ENCODE results near the gene WNT3. TPM values are rescaled to one million over a fixed set of nuclear protein-coding genes. Genes with fewer than 3 reads are reported as not detected.
A peak's percentile ranks its signal among the peaks of the same experiment; 100 is the strongest.

The WNT3 gene
- total RNA-seq, 2 donors from 2014 or later = 0.20 to 0.29 TPM

- ATAC-seq (peak in 1 of 2 donors; percentile 70), DNase-seq (ENCODE audit: low spot score) (no peak)
- Mint-ChIP-seq H3K27ac (no peak overlapping the region), H3K4me3 (no peak overlapping the region), H3K27me3 (peaks cover 2 to 6% of the 10 kb centered on the region in 2 donors), H3K4me1 (ENCODE audit: low read depth in 2 of 2) (peaks cover 0 to 3% of the 10 kb centered on the region in 2 donors), H3K36me3 (no peaks in the 10 kb centered on the region), H3K9me3 (no peaks in the 10 kb centered on the region)
These were observed 36.1 kb downstream of the WNT3 start for GRCh38 chr17:46782250-46782953.

GRCh38 chr17:46780003-46780373 lies 38.5 kb downstream of the WNT3 start:
- Mint-ChIP-seq H3K27ac (no peak overlapping the region), H3K4me3 (no peak overlapping the region), H3K36me3 (no peaks in the 10 kb centered on the region), H3K9me3 (no peaks in the 10 kb centered on the region), H3K4me1 (ENCODE audit: low read depth in 2 of 2) (peaks cover 0 to 3% of the 10 kb centered on the region in 2 donors), H3K27me3 (peaks cover 2 to 6% of the 10 kb centered on the region in 2 donors)
- DNase-seq (ENCODE audit: low spot score) (no peak), ATAC-seq (no peak)

GRCh38 chr17:46777943-46778915 lies 40.3 kb downstream of the WNT3 start:
- Mint-ChIP-seq H3K36me3 (no peaks in the 10 kb centered on the region), H3K9me3 (no peaks in the 10 kb centered on the region), H3K4me1 (ENCODE audit: low read depth in 2 of 2) (peaks cover 5 to 8% of the 10 kb centered on the region in 2 donors), H3K27me3 (peaks cover 2 to 6% of the 10 kb centered on the region in 2 donors), H3K4me3 (no peak overlapping the region), H3K27ac (no peak overlapping the region)
- no peak for DNase-seq (ENCODE audit: low spot score)
- no peak for ATAC-seq

GRCh38 chr17:46776298-46777005 lies 42.0 kb downstream of the WNT3 start:
- no peak overlapping the region for H3K27ac Mint-ChIP-seq
- no peaks in the 10 kb centered on the region for H3K9me3 Mint-ChIP-seq
- DNase-seq (ENCODE audit: low spot score) = no peak
- ATAC-seq = no peak
- no peak overlapping the region for H3K4me3 Mint-ChIP-seq
- H3K27me3 Mint-ChIP-seq = peaks cover 2 to 6% of the 10 kb centered on the region in 2 donors
- H3K36me3 Mint-ChIP-seq = no peaks in the 10 kb centered on the region
- H3K4me1 Mint-ChIP-seq (ENCODE audit: low read depth in 2 of 2) = peaks cover 12% of the 10 kb centered on the region in 2 donors

- no peak overlapping the region for H3K27ac Mint-ChIP-seq
- H3K36me3 Mint-ChIP-seq = no peaks in the 10 kb centered on the region
- H3K4me3 Mint-ChIP-seq = no peak overlapping the region
These were observed 44.3 kb downstream of the WNT3 start for GRCh38 chr17:46774108-46774737.

GRCh38 chr17:46773676-46774075 lies 44.8 kb downstream of the WNT3 start:
- H3K4me1 Mint-ChIP-seq (ENCODE audit: low read depth in 2 of 2) = peaks cover 12 to 14% of the 10 kb centered on the region in 2 donors
- H3K4me3 Mint-ChIP-seq = no peak overlapping the region
- no peak for ATAC-seq
- H3K27ac Mint-ChIP-seq = no peak overlapping the region
- H3K9me3 Mint-ChIP-seq = no peaks in the 10 kb centered on the region
- H3K36me3 Mint-ChIP-seq = no peaks in the 10 kb centered on the region
- DNase-seq (ENCODE audit: low spot score) = no peak
- H3K27me3 Mint-ChIP-seq = peaks cover 2 to 4% of the 10 kb centered on the region in 2 donors

More at GRCh38 chr17:46774108-46774737, 44.3 kb downstream of the WNT3 start:
- Mint-ChIP-seq H3K4me1 (ENCODE audit: low read depth in 2 of 2) (peaks cover 12 to 14% of the 10 kb centered on the region in 2 donors), H3K9me3 (no peaks in the 10 kb centered on the region), H3K27me3 (peaks cover 2 to 6% of the 10 kb centered on the region in 2 donors)
- ATAC-seq (no peak), DNase-seq (ENCODE audit: low spot score) (no peak)

GRCh38 chr17:46773221-46773605 lies 45.3 kb downstream of the WNT3 start:
- no peaks in the 10 kb centered on the region for H3K36me3 Mint-ChIP-seq
- H3K27ac Mint-ChIP-seq = peak overlapping the region in 1 of 2 donors; percentile 57
- ATAC-seq = peak; percentile 51 to 74
- no peaks in the 10 kb centered on the region for H3K9me3 Mint-ChIP-seq
- peaks cover 12 to 14% of the 10 kb centered on the region in 2 donors for H3K4me1 Mint-ChIP-seq (ENCODE audit: low read depth in 2 of 2)
- H3K4me3 Mint-ChIP-seq = peak overlapping the region; percentile 60
- H3K27me3 Mint-ChIP-seq = peaks cover 0 to 2% of the 10 kb centered on the region in 2 donors
- DNase-seq (ENCODE audit: low spot score) = peak; percentile 78

GRCh38 chr17:46772475-46773220 lies 45.8 kb downstream of the WNT3 start:
- no peak for DNase-seq (ENCODE audit: low spot score)
- Mint-ChIP-seq H3K4me1 (ENCODE audit: low read depth in 2 of 2) (peaks cover 12 to 14% of the 10 kb centered on the region in 2 donors), H3K36me3 (no peaks in the 10 kb centered on the region), H3K27ac (peak overlapping the region in 1 of 2 donors; percentile 57), H3K4me3 (peak overlapping the region; percentile 60), H3K9me3 (no peaks in the 10 kb centered on the region), H3K27me3 (peaks cover 0 to under 1% of the 10 kb centered on the region in 2 donors)
- no peak for ATAC-seq

GRCh38 chr17:46771561-46772474 lies 46.7 kb downstream of the WNT3 start:
- ATAC-seq (peak; percentile 61 to 75), DNase-seq (ENCODE audit: low spot score) (peak; percentile 74)
- peaks cover 12 to 17% of the 10 kb centered on the region in 2 donors for H3K4me1 Mint-ChIP-seq (ENCODE audit: low read depth in 2 of 2)
- no peaks in the 10 kb centered on the region for H3K9me3 Mint-ChIP-seq
- H3K4me3 Mint-ChIP-seq = peak overlapping the region; percentile 60
- no peak overlapping the region for H3K27ac Mint-ChIP-seq
- no peaks in the 10 kb centered on the region for H3K36me3 Mint-ChIP-seq
- H3K27me3 Mint-ChIP-seq = no peaks in the 10 kb centered on the region

- peaks cover 12 to 17% of the 10 kb centered on the region in 2 donors for H3K4me1 Mint-ChIP-seq (ENCODE audit: low read depth in 2 of 2)
- peak; percentile 61 to 67 for ATAC-seq
- no peak for DNase-seq (ENCODE audit: low spot score)
- no peak overlapping the region for H3K27ac Mint-ChIP-seq
- peak overlapping the region; percentile 62 for H3K4me3 Mint-ChIP-seq
- H3K27me3 Mint-ChIP-seq = no peaks in the 10 kb centered on the region
- no peaks in the 10 kb centered on the region for H3K36me3 Mint-ChIP-seq
- H3K9me3 Mint-ChIP-seq = no peaks in the 10 kb centered on the region
These were observed 47.5 kb downstream of the WNT3 start for GRCh38 chr17:46770818-46771560.

GRCh38 chr17:46770439-46770817 lies 48.1 kb downstream of the WNT3 start:
- DNase-seq (ENCODE audit: low spot score) = no peak
- no peaks in the 10 kb centered on the region for H3K27me3 Mint-ChIP-seq
- no peaks in the 10 kb centered on the region for H3K9me3 Mint-ChIP-seq
- peaks cover 12 to 17% of the 10 kb centered on the region in 2 donors for H3K4me1 Mint-ChIP-seq (ENCODE audit: low read depth in 2 of 2)
- no peaks in the 10 kb centered on the region for H3K36me3 Mint-ChIP-seq
- H3K4me3 Mint-ChIP-seq = peak overlapping the region; percentile 62
- no peak overlapping the region for H3K27ac Mint-ChIP-seq
- ATAC-seq = no peak

Data from natural killer cell treated with Interleukin-12 subunit alpha and Interleukin-12 subunit beta and Interleukin-15 and Interleukin-18, amount 100 ng/mL, for 72 hours (primary cell).